ENCODE measurements around the gene KLF11. TPM values are rescaled to one million over a fixed set of nuclear protein-coding genes. Genes with fewer than 3 reads are reported as not detected.
"Not testable (repeated sequence)": the region's sequence is repeated elsewhere in the genome, so short reads cannot be mapped to it uniquely, and the experiment has no call there.

The KLF11 gene
- total RNA-seq, 1 experiment from 2014 or later: 21.0 TPM

DNA sequence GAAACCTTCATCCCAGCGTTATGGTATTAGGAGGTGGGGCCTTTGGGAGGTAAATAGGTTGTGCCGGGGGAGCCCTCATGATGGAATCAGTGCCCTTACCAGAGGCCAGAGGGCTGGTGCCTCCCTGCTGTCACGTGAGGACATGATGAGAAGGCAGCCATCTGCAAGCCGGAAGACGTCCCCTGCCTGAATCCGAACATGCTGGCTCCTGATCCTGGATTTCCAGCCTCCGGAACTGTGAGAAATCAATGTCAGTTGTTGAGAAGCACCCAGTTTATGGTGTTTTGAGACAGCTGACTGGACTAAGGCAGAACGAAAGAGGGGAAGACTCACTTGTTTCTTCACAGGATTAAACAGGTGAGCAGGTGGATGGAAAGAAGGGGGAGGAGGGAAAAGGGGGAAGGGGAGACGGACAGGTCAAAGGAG is 13.0 kb upstream of the KLF11 start:
- H3K27ac Mint-ChIP-seq (ENCODE audit: unreplicated experiment): no peak overlapping the region
- POLR2A ChIA-PET: no interaction called here
- Histone ChIP-seq H3K4me1 (no peaks in the 10 kb centered on the region), H3K4me3 (ENCODE audit: low read depth, low read length) (no peak overlapping the region), H3K9me3 (no peaks in the 10 kb centered on the region), H3K36me3 (ENCODE audit: control insufficient read depth, insufficient read depth, low read length) (no peaks in the 10 kb centered on the region), H3K27me3 (replicated peaks; ENCODE audit: control insufficient read depth, insufficient read depth, low read length) (no peaks in the 10 kb centered on the region)
- H3K4me1 Mint-ChIP-seq (ENCODE audit: low read depth, unreplicated experiment): peaks cover 15% of the 10 kb centered on the region
- no peaks in the 10 kb centered on the region for H3K36me3 Mint-ChIP-seq (ENCODE audit: insufficient read depth, unreplicated experiment)
- TF ChIP-seq, protein P1, sequence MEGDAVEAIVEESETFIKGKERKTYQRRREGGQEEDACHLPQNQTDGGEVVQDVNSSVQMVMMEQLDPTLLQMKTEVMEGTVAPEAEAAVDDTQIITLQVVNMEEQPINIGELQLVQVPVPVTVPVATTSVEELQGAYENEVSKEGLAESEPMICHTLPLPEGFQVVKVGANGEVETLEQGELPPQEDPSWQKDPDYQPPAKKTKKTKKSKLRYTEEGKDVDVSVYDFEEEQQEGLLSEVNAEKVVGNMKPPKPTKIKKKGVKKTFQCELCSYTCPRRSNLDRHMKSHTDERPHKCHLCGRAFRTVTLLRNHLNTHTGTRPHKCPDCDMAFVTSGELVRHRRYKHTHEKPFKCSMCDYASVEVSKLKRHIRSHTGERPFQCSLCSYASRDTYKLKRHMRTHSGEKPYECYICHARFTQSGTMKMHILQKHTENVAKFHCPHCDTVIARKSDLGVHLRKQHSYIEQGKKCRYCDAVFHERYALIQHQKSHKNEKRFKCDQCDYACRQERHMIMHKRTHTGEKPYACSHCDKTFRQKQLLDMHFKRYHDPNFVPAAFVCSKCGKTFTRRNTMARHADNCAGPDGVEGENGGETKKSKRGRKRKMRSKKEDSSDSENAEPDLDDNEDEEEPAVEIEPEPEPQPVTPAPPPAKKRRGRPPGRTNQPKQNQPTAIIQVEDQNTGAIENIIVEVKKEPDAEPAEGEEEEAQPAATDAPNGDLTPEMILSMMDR (IDR thresholded peaks at IDR 0.05; ENCODE audit: insufficient read depth in 1 of 2, low read depth in 1 of 2, low read length in 1 of 2, severe bottlenecking in 1 of 2, unreplicated experiment in 1 of 2): no peak
- intact Hi-C loops (cut with micrococcal nuclease; ENCODE audit: unreplicated experiment): no loop called here
- BruUV-seq (replicated peaks): no TSS peak
- no peaks in the 10 kb centered on the region for H3K9me3 Mint-ChIP-seq (ENCODE audit: unreplicated experiment)
- no peaks in the 10 kb centered on the region for H3K27me3 Mint-ChIP-seq (ENCODE audit: insufficient read depth, unreplicated experiment)
- CTCF ChIA-PET: no interaction called here
- DNase-seq: no peak
- H3K4me3 Mint-ChIP-seq (ENCODE audit: unreplicated experiment): no peak overlapping the region

DNA sequence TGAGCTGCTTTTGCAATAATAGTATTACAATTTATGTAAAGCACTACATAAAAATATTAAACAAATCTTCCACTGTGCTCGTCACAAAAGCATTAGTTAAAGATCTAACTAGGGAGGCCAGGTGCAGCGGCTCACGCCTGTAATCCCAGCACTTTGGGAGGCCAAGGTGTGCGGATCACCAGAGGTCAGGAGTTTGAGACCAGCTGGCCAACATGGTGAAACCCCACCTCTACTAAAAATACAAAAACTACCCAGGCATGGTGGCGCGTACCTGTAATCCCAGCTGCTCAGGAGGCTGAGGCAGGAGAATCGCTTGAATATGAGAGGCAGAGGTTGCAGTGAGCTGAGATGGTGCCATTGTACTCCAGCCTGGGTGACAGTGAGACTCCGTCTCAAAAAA is 12.6 kb upstream of the KLF11 start:
- CTCF ChIA-PET: not testable (repeated sequence)

DNA sequence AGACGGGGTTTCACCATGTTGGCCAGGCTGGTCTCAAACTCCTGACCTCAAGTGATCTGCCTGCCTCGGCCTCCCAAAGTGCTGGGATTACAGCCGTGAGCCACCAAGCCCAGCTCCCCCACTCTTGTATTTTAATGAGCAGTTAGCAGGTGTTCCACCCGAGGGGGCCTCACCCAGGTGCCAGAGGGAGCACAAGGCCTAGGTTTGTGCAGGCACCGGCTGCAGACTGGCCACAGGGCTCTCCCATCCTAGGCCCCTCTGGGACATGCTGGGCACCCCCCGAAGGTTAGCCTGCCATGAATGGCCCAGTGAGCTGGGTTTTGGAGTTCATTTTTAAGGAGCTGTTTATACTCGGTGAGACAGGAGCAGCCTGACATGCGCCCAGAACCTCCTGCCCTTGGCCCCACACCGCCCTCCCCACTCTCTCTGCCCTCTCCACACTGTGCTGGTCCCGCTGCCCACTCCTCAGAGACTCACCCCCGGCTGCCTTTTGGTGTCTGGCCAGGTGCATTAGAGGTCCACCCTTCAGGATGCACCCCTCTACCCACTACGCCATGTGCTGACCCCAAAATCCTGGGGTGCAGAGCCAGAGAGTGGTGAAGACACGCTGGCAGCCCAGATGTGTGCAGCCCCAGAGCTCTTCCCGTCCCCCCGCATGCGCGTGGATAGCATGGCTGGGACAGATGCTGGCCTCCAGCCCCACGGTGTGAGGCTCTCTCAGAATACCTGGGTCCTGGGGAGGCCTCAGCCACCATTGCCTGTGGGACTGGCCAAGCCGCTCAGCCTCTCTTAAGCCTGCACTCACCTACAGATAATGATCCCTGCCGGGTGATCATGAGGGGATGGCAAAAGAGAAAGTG is 11.2 kb upstream of the KLF11 start:
- CTCF ChIA-PET: no interaction called here
- BruUV-seq (replicated peaks): no TSS peak
- H3K4me1 Mint-ChIP-seq (ENCODE audit: low read depth, unreplicated experiment): peaks cover 15% of the 10 kb centered on the region
- no peak overlapping the region for H3K27ac Mint-ChIP-seq (ENCODE audit: unreplicated experiment)
- Histone ChIP-seq H3K4me1 (no peaks in the 10 kb centered on the region), H3K4me3 (ENCODE audit: low read depth, low read length) (no peak overlapping the region), H3K27me3 (replicated peaks; ENCODE audit: control insufficient read depth, insufficient read depth, low read length) (no peaks in the 10 kb centered on the region), H3K9me3 (no peaks in the 10 kb centered on the region), H3K36me3 (ENCODE audit: control insufficient read depth, insufficient read depth, low read length) (no peaks in the 10 kb centered on the region)
- POLR2A ChIA-PET: no interaction called here
- H3K4me3 Mint-ChIP-seq (ENCODE audit: unreplicated experiment): no peak overlapping the region
- intact Hi-C loops (cut with micrococcal nuclease; ENCODE audit: unreplicated experiment): no loop called here
- DNase-seq: no peak
- H3K9me3 Mint-ChIP-seq (ENCODE audit: unreplicated experiment): no peaks in the 10 kb centered on the region
- TF ChIP-seq, protein P1 (IDR thresholded peaks at IDR 0.05; ENCODE audit: insufficient read depth in 1 of 2, low read depth in 1 of 2, low read length in 1 of 2, severe bottlenecking in 1 of 2, unreplicated experiment in 1 of 2): no peak
- no peaks in the 10 kb centered on the region for H3K36me3 Mint-ChIP-seq (ENCODE audit: insufficient read depth, unreplicated experiment)
- H3K27me3 Mint-ChIP-seq (ENCODE audit: insufficient read depth, unreplicated experiment): no peaks in the 10 kb centered on the region

More for the DNA sequence above, 12.6 kb upstream of the KLF11 start:
- H3K4me3 ChIP-seq (ENCODE audit: low read depth, low read length); H3K27me3 Mint-ChIP-seq (ENCODE audit: insufficient read depth, unreplicated experiment); H3K36me3 ChIP-seq (ENCODE audit: control insufficient read depth, insufficient read depth, low read length); BruUV-seq (replicated peaks); H3K9me3 ChIP-seq; H3K27me3 ChIP-seq (replicated peaks; ENCODE audit: control insufficient read depth, insufficient read depth, low read length); H3K27ac Mint-ChIP-seq (ENCODE audit: unreplicated experiment); H3K4me1 ChIP-seq; H3K4me3 Mint-ChIP-seq (ENCODE audit: unreplicated experiment); DNase-seq; H3K9me3 Mint-ChIP-seq (ENCODE audit: unreplicated experiment); POLR2A ChIA-PET; intact Hi-C loops (cut with micrococcal nuclease; ENCODE audit: unreplicated experiment); H3K36me3 Mint-ChIP-seq (ENCODE audit: insufficient read depth, unreplicated experiment): not testable (repeated sequence)
- peaks cover 15% of the 10 kb centered on the region for H3K4me1 Mint-ChIP-seq (ENCODE audit: low read depth, unreplicated experiment)

Measured in Caco-2 (cell line).